B cell (primary cell): ENCODE results near the gene OSGEP. TPM values are rescaled to one million over a fixed set of nuclear protein-coding genes. Genes with fewer than 3 reads are reported as not detected.

Source experiments
- ATAC-seq: fragments of 200-7000 bp; cut with Tn5 transposase; one replicate; pipeline ENCODE4 v1.10.0; 2021; ENCODE audit warnings: low read depth, mild to moderate bottlenecking, moderate number of reproducible peaks, moderate library complexity
- CTCF ChIA-PET: fragments of 350-600 bp; sonication (Branson Sonifier 250); formaldehyde crosslinking; loops from one replicate; lab custom pipeline; 2021; ENCODE audit warnings: antibody characterized with exemption, inconsistent platforms; lab: Charles Lee
- POLR2A ChIA-PET: fragments of 350-600 bp; sonication (Branson Sonifier 250); formaldehyde crosslinking; loops from one replicate; lab custom pipeline; 2021; ENCODE audit warnings: antibody characterized with exemption; lab: Charles Lee
- DNase-seq: peaks from one replicate; pipeline ENCODE4 v3.0.0; 2013
- H2AFZ ChIP-seq: 2 replicates; pipeline ENCODE4 v1.6.1; 2012; ENCODE audit warnings: mild to moderate bottlenecking, low read depth, low read length; ENCODE audit not compliant: insufficient read depth, poor library complexity, severe bottlenecking
- H3K27ac ChIP-seq, 2 donors: 1 replicate in 1 of 2; 2 replicates in 1 of 2; pipeline ENCODE4 v1.5.1; 2012 to 2013; ENCODE audit warnings: low read length in 2 of 2, mild to moderate bottlenecking in 2 of 2, moderate library complexity in 1 of 2
- H3K27me3 ChIP-seq, 4 experiments: fragments of 200-600 bp in 1 of 4; sonication (generic) in 1 of 4; replicated peaks in 1 of 4; 1 replicate in 2 of 4; 2 replicates in 2 of 4; pipeline versions ENCODE4 v1.6.1 to v1.7.0; 2013 to 2016; ENCODE audit warnings: low read length in 3 of 4, mild to moderate bottlenecking in 2 of 4, mixed read lengths in 1 of 4, moderate library complexity in 1 of 4; ENCODE audit not compliant: insufficient read depth in 4 of 4, control insufficient read depth in 3 of 4; ENCODE audit errors: control extremely low read depth in 1 of 4
- H3K36me3 ChIP-seq, 2 experiments: replicated peaks in 1 of 2; 1 replicate in 1 of 2; 2 replicates in 1 of 2; pipeline versions ENCODE4 v1.6.1 to v1.7.1; 2013; ENCODE audit warnings: low read length in 1 of 2; ENCODE audit not compliant: insufficient read depth in 2 of 2, control insufficient read depth in 1 of 2; ENCODE audit errors: control extremely low read depth in 1 of 2, extremely low read depth in 1 of 2
- H3K4me1 ChIP-seq, 2 donors: fragments of 200-600 bp in 1 of 2; sonication (generic) in 1 of 2; 1 replicate in 1 of 2; 2 replicates in 1 of 2; pipeline versions ENCODE4 v1.5.1 to v1.6.1; 2013 to 2017; ENCODE audit warnings: low read length in 2 of 2; ENCODE audit not compliant: control insufficient read depth in 2 of 2, insufficient read depth in 2 of 2
- H3K4me2 ChIP-seq: replicated peaks from 2 replicates; pipeline ENCODE3; 2012; ENCODE audit warnings: mild to moderate bottlenecking, low read depth, low read length; ENCODE audit not compliant: poor library complexity, severe bottlenecking
- H3K4me3 ChIP-seq, 5 experiments: fragments of 200-600 bp in 1 of 5; sonication (generic) in 1 of 5; 1 replicate in 3 of 5; 2 replicates in 2 of 5; pipeline versions ENCODE4 v1.5.1 to v1.7.0; 2011 to 2016; ENCODE audit warnings: low read length in 4 of 5, mild to moderate bottlenecking in 4 of 5, low read depth in 2 of 5, control low read depth in 1 of 5, moderate library complexity in 1 of 5; ENCODE audit not compliant: insufficient read depth in 1 of 5; ENCODE audit errors: control extremely low read depth in 1 of 5, extremely low read depth in 1 of 5
- H3K79me2 ChIP-seq: fragments of 200-600 bp; sonication (generic); one replicate; pipeline ENCODE4 v1.6.0; 2016; ENCODE audit warnings: low read length; ENCODE audit not compliant: control insufficient read depth, insufficient read depth
- H3K9ac ChIP-seq: fragments of 200-600 bp; sonication (generic); 2 replicates; pipeline ENCODE4 v1.6.1; 2017; ENCODE audit warnings: mild to moderate bottlenecking, low read length, moderate library complexity
- H3K9me3 ChIP-seq, 3 donors: one replicate each; pipeline versions ENCODE4 v1.6.1 to v1.7.1; 2013; ENCODE audit warnings: low read length in 2 of 3; ENCODE audit not compliant: control insufficient read depth in 2 of 3, insufficient read depth in 1 of 3; ENCODE audit errors: control extremely low read depth in 1 of 3
- H4K20me1 ChIP-seq: 2 replicates; pipeline ENCODE4 v1.6.0; 2012; ENCODE audit warnings: mild to moderate bottlenecking, low read length; ENCODE audit not compliant: insufficient read depth, control insufficient read depth, poor library complexity, severe bottlenecking
- H3K27ac Mint-ChIP-seq: one replicate; pipeline ENCODE4 v1.8.0; 2021; ENCODE audit warnings: mixed read lengths
- H3K27me3 Mint-ChIP-seq: one replicate; pipeline ENCODE4 v1.8.0; 2021; ENCODE audit warnings: mixed read lengths
- H3K4me1 Mint-ChIP-seq: one replicate; pipeline ENCODE4 v1.8.0; 2021; ENCODE audit warnings: mixed read lengths
- H3K4me3 Mint-ChIP-seq: one replicate; pipeline ENCODE4 v1.8.0; 2021; ENCODE audit warnings: mixed read lengths
- H3K9me3 Mint-ChIP-seq: one replicate; pipeline ENCODE4 v1.8.0; 2022; ENCODE audit warnings: mixed read lengths; ENCODE audit not compliant: insufficient read depth
- CTCF ChIP-seq: fragments of 200-600 bp; IDR thresholded peaks from one replicate; pipeline ENCODE4 v1.8.0; 2022; ENCODE audit warnings: antibody characterized with exemption, mild to moderate bottlenecking
- EZH2 ChIP-seq: IDR thresholded peaks from 2 replicates; pipeline ENCODE4 v1.6.1; 2012; ENCODE audit warnings: borderline replicate concordance, low read depth, mild to moderate bottlenecking, moderate library complexity, low read length; ENCODE audit not compliant: insufficient read depth, poor library complexity, severe bottlenecking
- WGBS: methylation state at CpG from one replicate; pipeline ENCODE4 v1.1.5; 2013; ENCODE audit warnings: missing lambda C conversion rate; ENCODE audit not compliant: insufficient coverage; 5-methylcytosine and 5-hydroxymethylcytosine counted together
- intact Hi-C: fragments of 100-400 bp; cut with micrococcal nuclease; formaldehyde crosslinking; loops from one replicate; pipeline ENCODE4 v1.10.0; 2022
- polyA plus RNA-seq: library from polyadenylated mRNA; depleted of rRNA; stranded (reverse); fragments of >200 nt; gene quantifications from 2 replicates; pipeline ENCODE4 v1.2.3, GENCODE V29; 2012
- small RNA-seq: library from RNA; depleted of rRNA; stranded (forward); fragments of <200 nt; gene quantifications from one replicate; pipeline ENCODE3, GENCODE V24; 2012; ENCODE audit warnings: low replicate concordance, low read depth; ENCODE audit not compliant: insufficient read length
- total RNA-seq, 2 donors: library from RNA; stranded (reverse); fragments of 120-200 nt in 1 of 2; gene quantifications; 1 replicate in 1 of 2; 2 replicates in 1 of 2; pipeline versions ENCODE4 v1.2.3 to v1.2.4, GENCODE V29; 2013 to 2022

OSGEP gene
- total and polyA plus RNA-seq, 2 donors (not counting 1 experiment from before 2014, with no cell fraction given): 117 to 156 TPM

DNA sequence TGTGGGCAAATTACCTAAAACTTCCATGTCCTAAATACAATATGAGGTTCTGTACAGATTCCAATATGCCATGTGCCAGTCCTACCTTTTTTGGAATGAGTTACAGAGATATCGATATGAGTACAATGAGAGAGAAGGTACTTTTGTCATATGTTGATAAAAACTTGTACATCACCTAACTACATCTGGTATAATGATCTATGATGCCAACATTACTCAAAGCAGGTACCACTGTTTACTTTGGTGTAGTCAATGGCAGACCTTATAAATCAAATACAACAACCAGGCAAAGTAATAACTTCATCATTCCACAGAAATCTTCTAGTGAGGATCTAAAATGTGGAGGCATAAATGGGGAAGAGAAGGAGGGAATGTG, 54.0 kb downstream of the OSGEP start:
- H3K9me3 ChIP-seq: no peaks in the 10 kb centered on the region
- no peaks in the 10 kb centered on the region for H3K27me3 Mint-ChIP-seq
- H3K36me3 ChIP-seq: peaks cover 14 to 86% of the 10 kb centered on the region in 2 experiments
- no peak overlapping the region for H3K27ac ChIP-seq
- H3K4me1 Mint-ChIP-seq: peaks cover 11% of the 10 kb centered on the region
- no peaks in the 10 kb centered on the region for H3K9me3 Mint-ChIP-seq
- H2AFZ ChIP-seq: no peak overlapping the region
- peaks cover 18% of the 10 kb centered on the region for H3K79me2 ChIP-seq
- H3K4me1 ChIP-seq: no peaks in the 10 kb centered on the region
- no CpG with 5 or more reads among the region's 1 CpG for WGBS
- H4K20me1 ChIP-seq: peaks cover 12% of the 10 kb centered on the region
- no peak overlapping the region for H3K4me3 Mint-ChIP-seq
- ChIA-PET CTCF (no interaction called here), POLR2A (no interaction called here)
- no peak overlapping the region for H3K27ac Mint-ChIP-seq
- no peak overlapping the region for H3K4me2 ChIP-seq
- H3K9ac ChIP-seq: no peak overlapping the region
- H3K4me3 ChIP-seq: no peak overlapping the region
- intact Hi-C loops: no loop called here
- TF ChIP-seq CTCF: no peak
- TF ChIP-seq EZH2: no peak
- H3K27me3 ChIP-seq: no peaks in the 10 kb centered on the region
- DNase-seq (no peak), ATAC-seq (no peak)

DNA sequence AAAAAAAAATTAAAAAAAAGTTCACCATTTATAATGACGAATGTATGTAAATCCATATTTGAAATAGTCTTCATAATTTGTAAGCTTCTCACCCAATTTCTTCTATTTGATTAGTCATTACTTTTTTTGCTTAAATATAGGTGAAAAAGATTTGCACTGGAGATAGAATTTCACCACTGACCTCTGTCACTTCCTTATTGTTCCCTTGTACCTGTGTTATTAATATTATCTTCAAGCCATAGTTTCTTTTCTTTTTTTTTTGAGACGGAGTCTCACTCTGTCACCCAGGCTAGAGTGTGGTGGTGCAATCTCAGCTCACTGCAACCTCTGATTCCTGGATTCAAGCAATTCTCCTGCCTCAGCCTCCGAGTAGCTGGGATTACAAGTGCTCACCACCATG, 57.1 kb downstream of the OSGEP start:
- H3K27ac Mint-ChIP-seq: no peak overlapping the region
- Histone ChIP-seq H3K27ac (no peak overlapping the region), H3K4me3 (no peak overlapping the region), H3K9me3 (no peaks in the 10 kb centered on the region), H2AFZ (no peak overlapping the region), H3K4me2 (no peak overlapping the region), H4K20me1 (no peaks in the 10 kb centered on the region), H3K9ac (no peak overlapping the region), H3K36me3 (peaks cover 9 to 80% of the 10 kb centered on the region in 2 experiments), H3K27me3 (no peaks in the 10 kb centered on the region), H3K79me2 (peaks cover 13% of the 10 kb centered on the region), H3K4me1 (no peaks in the 10 kb centered on the region)
- H3K27me3 Mint-ChIP-seq: no peaks in the 10 kb centered on the region
- TF ChIP-seq EZH2: no peak
- TF ChIP-seq CTCF: no peak
- no peaks in the 10 kb centered on the region for H3K9me3 Mint-ChIP-seq
- POLR2A ChIA-PET: no interaction called here
- CTCF ChIA-PET: interaction anchor here (0.7 to 1.7 kb wide), 2 partner anchors 18 to 70 kb away, joined by 3 to 4 read pairs; no protein-coding TSS in a partner anchor
- ATAC-seq (no peak), DNase-seq (no peak)
- WGBS: no CpG with 5 or more reads among the region's 3 CpGs
- intact Hi-C loops: no loop called here
- H3K4me1 Mint-ChIP-seq: peaks cover 8% of the 10 kb centered on the region
- H3K4me3 Mint-ChIP-seq: no peak overlapping the region

Small RNA genes lying within 50 kb of the gene (small RNA-seq; reads per million reads assigned to genes)
- gene RNA5SP382: 0.76 reads per million

Other genes starting within 250 kb of the OSGEP start
- not detected in 2 replicates for gene OR11H6, start 231.1 kb downstream of the OSGEP start, total RNA-seq
- gene OR11H6, start 231.1 kb downstream of the OSGEP start, polyA plus RNA-seq: not detected in 2 replicates
- gene OR11H7, start 225.8 kb downstream of the OSGEP start, total RNA-seq: not detected in 2 replicates
- not detected in 2 replicates for gene OR11H7, start 225.8 kb downstream of the OSGEP start, polyA plus RNA-seq
- not detected in 2 replicates for gene OR11H4, start 215.5 kb downstream of the OSGEP start, total RNA-seq
- not detected in 2 replicates for gene OR11H4, start 215.5 kb downstream of the OSGEP start, polyA plus RNA-seq
- gene TTC5, start 148.9 kb downstream of the OSGEP start, total RNA-seq: 37.5 and 38.8 TPM in 2 replicates
- gene TTC5, start 148.9 kb downstream of the OSGEP start, polyA plus RNA-seq: 6.9 and 8.2 TPM in 2 replicates
- gene CCNB1IP1, start 121.5 kb downstream of the OSGEP start, total RNA-seq: 24.7 and 26.0 TPM in 2 replicates
- gene CCNB1IP1, start 121.5 kb downstream of the OSGEP start, polyA plus RNA-seq: 48.8 and 56.4 TPM in 2 replicates
- 17.4 and 22.4 TPM in 2 replicates for gene PARP2, start 111.2 kb downstream of the OSGEP start, total RNA-seq
- gene PARP2, start 111.2 kb downstream of the OSGEP start, polyA plus RNA-seq: 17.0 and 19.8 TPM in 2 replicates
- gene TEP1, start 41.3 kb downstream of the OSGEP start, total RNA-seq: 123 and 143 TPM in 2 replicates
- gene TEP1, start 41.3 kb downstream of the OSGEP start, polyA plus RNA-seq: 67.3 and 69.9 TPM in 2 replicates
- gene KLHL33, start 18.6 kb downstream of the OSGEP start, total RNA-seq: 0.20 and 0.27 TPM in 2 replicates
- gene KLHL33, start 18.6 kb downstream of the OSGEP start, polyA plus RNA-seq: 0.25 and 0.36 TPM in 2 replicates
- gene APEX1, start 414 bp upstream of the OSGEP start, total RNA-seq: 103 and 111 TPM in 2 replicates
- 169 and 251 TPM in 2 replicates for gene APEX1, start 414 bp upstream of the OSGEP start, polyA plus RNA-seq
- 97.5 and 101 TPM in 2 replicates for gene PIP4P1, start 6.6 kb upstream of the OSGEP start, total RNA-seq
- gene PIP4P1, start 6.6 kb upstream of the OSGEP start, polyA plus RNA-seq: 183 and 284 TPM in 2 replicates
- 38.9 and 42.0 TPM in 2 replicates for gene PNP, start 14.6 kb upstream of the OSGEP start, total RNA-seq
- 93.0 and 119 TPM in 2 replicates for gene PNP, start 14.6 kb upstream of the OSGEP start, polyA plus RNA-seq
- gene RNASE10, start 50.7 kb upstream of the OSGEP start, total RNA-seq: 1.2 and 1.7 TPM in 2 replicates
- gene RNASE10, start 50.7 kb upstream of the OSGEP start, polyA plus RNA-seq: 0.10 TPM in 1 of 2 replicates, not detected in the other
- gene RNASE9, start 106.2 kb upstream of the OSGEP start, total RNA-seq: not detected in 2 replicates
- not detected in 2 replicates for gene RNASE9, start 106.2 kb upstream of the OSGEP start, polyA plus RNA-seq
- not detected in 2 replicates for gene RNASE11, start 133.2 kb upstream of the OSGEP start, total RNA-seq
- not detected in 2 replicates for gene RNASE11, start 133.2 kb upstream of the OSGEP start, polyA plus RNA-seq
- not detected in 2 replicates for gene RNASE12, start 136.6 kb upstream of the OSGEP start, total RNA-seq
- not detected in 2 replicates for gene RNASE12, start 136.6 kb upstream of the OSGEP start, polyA plus RNA-seq
- gene OR6S1, start 186.9 kb upstream of the OSGEP start, total RNA-seq: not detected in 2 replicates
- gene OR6S1, start 186.9 kb upstream of the OSGEP start, polyA plus RNA-seq: 0.14 and 0.16 TPM in 2 replicates
- 0.49 and 1.8 TPM in 2 replicates for gene RNASE4, start 229.7 kb upstream of the OSGEP start, total RNA-seq
- 1.2 and 1.8 TPM in 2 replicates for gene RNASE4, start 229.7 kb upstream of the OSGEP start, polyA plus RNA-seq
- 1.7 and 2.3 TPM in 2 replicates for gene ANG, start 234.0 kb upstream of the OSGEP start, total RNA-seq
- gene ANG, start 234.0 kb upstream of the OSGEP start, polyA plus RNA-seq: 0.82 and 2.0 TPM in 2 replicates